ENCODE results near the gene AP2B1. TPM values are rescaled to one million over a fixed set of nuclear protein-coding genes. Genes with fewer than 3 reads are reported as not detected.
"Not testable (repeated sequence)": the region's sequence is repeated elsewhere in the genome, so short reads cannot be mapped to it uniquely, and the experiment has no call there.

AP2B1 gene
- polyA plus RNA-seq, 1 donor from 2014 or later: 36.3 TPM

- Mint-ChIP-seq H3K36me3 (peaks cover 14% of the 10 kb centered on the region), H3K9me3 (no peaks in the 10 kb centered on the region), H3K27ac (no peak overlapping the region), H3K27me3 (no peaks in the 10 kb centered on the region), H3K4me1 (peaks cover 0 to 2% (median 1%) of the 10 kb centered on the region in 3 donors), H3K4me3 (no peak overlapping the region)
Observed at GRCh38 chr17:35683591-35683990, 96.5 kb downstream of the AP2B1 start.

- peaks cover 0 to 2% (median 1%) of the 10 kb centered on the region in 3 donors for H3K4me1 Mint-ChIP-seq
Observed at GRCh38 chr17:35684055-35684802, 97.1 kb downstream of the AP2B1 start.

GRCh38 chr17:35692512-35693210 lies 105.5 kb downstream of the AP2B1 start:
- Mint-ChIP-seq H3K27ac (no peak overlapping the region), H3K36me3 (peaks cover 14% of the 10 kb centered on the region), H3K27me3 (no peaks in the 10 kb centered on the region), H3K4me3 (no peak overlapping the region), H3K4me1 (peaks cover 0 to 2% (median 1%) of the 10 kb centered on the region in 3 donors), H3K9me3 (no peaks in the 10 kb centered on the region)

More at GRCh38 chr17:35684055-35684802, 97.1 kb downstream of the AP2B1 start:
- H3K36me3 Mint-ChIP-seq: peaks cover 14% of the 10 kb centered on the region
- no peak overlapping the region for H3K27ac Mint-ChIP-seq
- no peaks in the 10 kb centered on the region for H3K9me3 Mint-ChIP-seq
- H3K27me3 Mint-ChIP-seq: no peaks in the 10 kb centered on the region
- no peak overlapping the region for H3K4me3 Mint-ChIP-seq

- H3K9me3 Mint-ChIP-seq: no peaks in the 10 kb centered on the region
- H3K27ac Mint-ChIP-seq: no peak overlapping the region
- H3K36me3 Mint-ChIP-seq: peaks cover 11% of the 10 kb centered on the region
- H3K4me1 Mint-ChIP-seq: no peaks in the 10 kb centered on the region
- H3K4me3 Mint-ChIP-seq: no peak overlapping the region
- H3K27me3 Mint-ChIP-seq: no peaks in the 10 kb centered on the region
Observed at GRCh38 chr17:35693662-35694061, 106.5 kb downstream of the AP2B1 start.

GRCh38 chr17:35694906-35695305 lies 107.8 kb downstream of the AP2B1 start:
- Mint-ChIP-seq H3K27ac (no peak overlapping the region), H3K9me3 (no peaks in the 10 kb centered on the region), H3K27me3 (no peaks in the 10 kb centered on the region), H3K36me3 (peaks cover 9% of the 10 kb centered on the region), H3K4me1 (no peaks in the 10 kb centered on the region), H3K4me3 (no peak overlapping the region)

GRCh38 chr17:35695613-35696012 lies 108.5 kb downstream of the AP2B1 start:
- peaks cover 5% of the 10 kb centered on the region for H3K36me3 Mint-ChIP-seq
- H3K27me3 Mint-ChIP-seq: no peaks in the 10 kb centered on the region
- H3K27ac Mint-ChIP-seq: no peak overlapping the region
- no peaks in the 10 kb centered on the region for H3K4me1 Mint-ChIP-seq
- no peaks in the 10 kb centered on the region for H3K9me3 Mint-ChIP-seq
- H3K4me3 Mint-ChIP-seq: no peak overlapping the region

- no peak overlapping the region for H3K4me3 Mint-ChIP-seq
- peaks cover 0 to 3% (median 0%) of the 10 kb centered on the region in 3 donors for H3K9me3 Mint-ChIP-seq
- H3K27me3 Mint-ChIP-seq: no peaks in the 10 kb centered on the region
- peaks cover 7% of the 10 kb centered on the region for H3K36me3 Mint-ChIP-seq
- H3K4me1 Mint-ChIP-seq: peaks cover 0 to 2% (median 0%) of the 10 kb centered on the region in 3 donors
- peak overlapping the region in 1 of 3 donors; percentile 50 for H3K27ac Mint-ChIP-seq
Observed at GRCh38 chr17:35698800-35699199, 111.7 kb downstream of the AP2B1 start.

- Mint-ChIP-seq H3K4me3 (no peak overlapping the region), H3K4me1 (peaks cover 2 to 6% (median 5%) of the 10 kb centered on the region in 3 donors), H3K27me3 (no peaks in the 10 kb centered on the region), H3K27ac (no peak overlapping the region), H3K9me3 (peaks cover 0 to 3% (median 0%) of the 10 kb centered on the region in 3 donors), H3K36me3 (peaks cover 9% of the 10 kb centered on the region)
Observed at GRCh38 chr17:35700150-35700549, 113.0 kb downstream of the AP2B1 start.

- Mint-ChIP-seq H3K27ac (no peak overlapping the region), H3K9me3 (peaks cover 0 to 3% (median 0%) of the 10 kb centered on the region in 3 donors), H3K4me1 (peaks cover 6 to 9% (median 9%) of the 10 kb centered on the region in 3 donors), H3K36me3 (peaks cover 9% of the 10 kb centered on the region), H3K27me3 (no peaks in the 10 kb centered on the region), H3K4me3 (no peak overlapping the region)
Observed at GRCh38 chr17:35701491-35701890, 114.4 kb downstream of the AP2B1 start.

- not testable (repeated sequence) for H3K9me3 Mint-ChIP-seq, H3K27ac Mint-ChIP-seq, H3K4me3 Mint-ChIP-seq, H3K36me3 Mint-ChIP-seq, H3K27me3 Mint-ChIP-seq
- H3K4me1 Mint-ChIP-seq: peaks cover 16 to 20% (median 17%) of the 10 kb centered on the region in 3 donors
Observed at GRCh38 chr17:35703308-35703707, 116.2 kb downstream of the AP2B1 start.

- peaks cover 11% of the 10 kb centered on the region for H3K36me3 Mint-ChIP-seq
- peaks cover 0 to 3% (median 0%) of the 10 kb centered on the region in 3 donors for H3K9me3 Mint-ChIP-seq
- no peak overlapping the region for H3K4me3 Mint-ChIP-seq
- peak overlapping the region in 1 of 3 donors; percentile 20 for H3K27ac Mint-ChIP-seq
- no peaks in the 10 kb centered on the region for H3K27me3 Mint-ChIP-seq
- peaks cover 25 to 30% (median 26%) of the 10 kb centered on the region in 3 donors for H3K4me1 Mint-ChIP-seq
Observed at GRCh38 chr17:35705230-35705629, 118.1 kb downstream of the AP2B1 start.

GRCh38 chr17:35705705-35706104 lies 118.6 kb downstream of the AP2B1 start:
- H3K9me3 Mint-ChIP-seq: peaks cover 0 to 3% (median 0%) of the 10 kb centered on the region in 3 donors
- peaks cover 25 to 30% (median 26%) of the 10 kb centered on the region in 3 donors for H3K4me1 Mint-ChIP-seq
- peak overlapping the region in 1 of 3 donors; percentile 20 for H3K27ac Mint-ChIP-seq
- no peaks in the 10 kb centered on the region for H3K27me3 Mint-ChIP-seq
- peak overlapping the region in 1 of 4 donors; percentile 32 for H3K4me3 Mint-ChIP-seq
- H3K36me3 Mint-ChIP-seq: peaks cover 14% of the 10 kb centered on the region

GRCh38 chr17:35708149-35708548 lies 121.0 kb downstream of the AP2B1 start:
- H3K27me3 Mint-ChIP-seq: no peaks in the 10 kb centered on the region
- no peak overlapping the region for H3K4me3 Mint-ChIP-seq
- no peak overlapping the region for H3K27ac Mint-ChIP-seq
- peaks cover 23 to 32% (median 26%) of the 10 kb centered on the region in 3 donors for H3K4me1 Mint-ChIP-seq
- H3K36me3 Mint-ChIP-seq: peaks cover 7% of the 10 kb centered on the region
- no peaks in the 10 kb centered on the region for H3K9me3 Mint-ChIP-seq

GRCh38 chr17:35708951-35709350 lies 121.8 kb downstream of the AP2B1 start:
- Mint-ChIP-seq H3K4me3 (peak overlapping the region in 2 of 4 donors; percentile 3 to 83), H3K27ac (peak overlapping the region in 1 of 3 donors; percentile 43), H3K36me3 (peaks cover 7% of the 10 kb centered on the region), H3K9me3 (no peaks in the 10 kb centered on the region), H3K27me3 (no peaks in the 10 kb centered on the region), H3K4me1 (peaks cover 23 to 32% (median 26%) of the 10 kb centered on the region in 3 donors)

GRCh38 chr17:35709874-35710273 lies 122.8 kb downstream of the AP2B1 start:
- Mint-ChIP-seq H3K27ac (no peak overlapping the region), H3K4me1 (peaks cover 22 to 29% (median 23%) of the 10 kb centered on the region in 3 donors), H3K36me3 (peaks cover 5% of the 10 kb centered on the region), H3K27me3 (no peaks in the 10 kb centered on the region), H3K9me3 (no peaks in the 10 kb centered on the region), H3K4me3 (no peak overlapping the region)

All from IgD-negative memory B cell (primary cell).